Panc1 (cell line): Measurements from ENCODE around the gene PRXL2B. TPM values are rescaled to one million over a fixed set of nuclear protein-coding genes. Genes with fewer than 3 reads are reported as not detected.
A peak's percentile ranks its signal among the peaks of the same experiment; 100 is the strongest.

ENCODE experiments used
- ATAC-seq: fragments of 200-7000 bp; cut with Tn5 transposase; 2 replicates; pipeline ENCODE4 v1.9.1; 2020; ENCODE audit warnings: mild to moderate bottlenecking, moderate library complexity
- BruUV-seq: library from RNA; stranded (reverse); fragments of 400-500 nt; replicated peaks from 2 replicates; lab custom pipeline; 2021; lab: Mats Ljungman, UMichigan
- CTCF ChIA-PET: fragments of 300-600 bp; sonication (Branson Sonifier 250); formaldehyde crosslinking; loops from one replicate; lab custom pipeline; 2022; ENCODE audit warnings: antibody characterized with exemption; lab: Charles Lee
- POLR2A ChIA-PET: fragments of 300-600 bp; sonication (Branson Sonifier 250); formaldehyde crosslinking; loops from one replicate; lab custom pipeline; 2022; ENCODE audit warnings: antibody characterized with exemption; lab: Charles Lee
- DNase-seq: peaks from one replicate; pipeline ENCODE4 v3.0.0-alpha.2; 2010; ENCODE audit warnings: low read depth, low spot score
- H3K27ac ChIP-seq: 2 replicates; pipeline ENCODE4 v1.5.1; 2011; ENCODE audit warnings: mild to moderate bottlenecking, low read length, inconsistent platforms
- H3K27me3 ChIP-seq: fragments of 200-500 bp; sonication (Bioruptor generic); 2 replicates; pipeline ENCODE4 v1.6.0; 2014; ENCODE audit warnings: low read length, inconsistent platforms; ENCODE audit not compliant: control insufficient read depth, insufficient read depth
- H3K36me3 ChIP-seq: fragments of 200-500 bp; sonication (Bioruptor generic); 2 replicates; pipeline ENCODE4 v1.5.1; 2014; ENCODE audit warnings: inconsistent platforms, mild to moderate bottlenecking, low read length, moderate library complexity; ENCODE audit not compliant: control insufficient read depth, insufficient read depth
- H3K4me1 ChIP-seq: 2 replicates; pipeline ENCODE4 v1.5.1; 2011; ENCODE audit warnings: inconsistent platforms, mild to moderate bottlenecking, low read length, moderate library complexity; ENCODE audit not compliant: control insufficient read depth, insufficient read depth
- H3K4me3 ChIP-seq, 2 experiments: 2 replicates each; pipeline ENCODE4 v1.5.1; 2011 to 2012; ENCODE audit warnings: low read depth in 2 of 2, low read length in 2 of 2, mild to moderate bottlenecking in 2 of 2, inconsistent platforms in 1 of 2, moderate library complexity in 1 of 2
- H3K9me3 ChIP-seq: fragments of 200-500 bp; sonication (Bioruptor generic); 2 replicates; pipeline ENCODE4 v1.5.1; 2014; ENCODE audit warnings: low read depth, mild to moderate bottlenecking, inconsistent platforms, low read length, moderate library complexity; ENCODE audit not compliant: control insufficient read depth, insufficient read depth
- CTCF ChIP-seq: fragments of 450-650 bp; IDR thresholded peaks from 2 replicates; pipeline ENCODE4 v1.5.1; 2017; ENCODE audit warnings: mild to moderate bottlenecking
- POLR2AphosphoS5 ChIP-seq: IDR thresholded peaks from 2 replicates; pipeline ENCODE4 v1.6.1; 2012; ENCODE audit warnings: mild to moderate bottlenecking, low read depth, low read length, moderate library complexity
- REST ChIP-seq, 2 experiments: IDR thresholded peaks; 2 replicates each; pipeline ENCODE4 v1.6.1; 2011 to 2012; ENCODE audit warnings: low read depth in 2 of 2, control low read depth in 1 of 2, low read length in 1 of 2, mild to moderate bottlenecking in 1 of 2, moderate library complexity in 1 of 2; ENCODE audit not compliant: insufficient read depth in 1 of 2
- SIN3A ChIP-seq: IDR thresholded peaks from 2 replicates; pipeline ENCODE4 v1.6.1; 2012; ENCODE audit warnings: low read depth, mild to moderate bottlenecking, low read length, moderate library complexity, borderline replicate concordance; ENCODE audit not compliant: insufficient read depth
- TCF7L2 ChIP-seq: IDR thresholded peaks from 2 replicates; pipeline ENCODE4 v1.6.1; 2011; ENCODE audit warnings: mild to moderate bottlenecking, low read depth, low read length, inconsistent platforms
- in situ Hi-C: cut with HindIII; loops from 2 replicates; pipeline ENCODE4 v1.10.0; 2016; ENCODE audit warnings: low sequenced_read_pairs, low pct_unique_long_range_greater_than_20kb
- intact Hi-C: fragments of 100-400 bp; cut with micrococcal nuclease; formaldehyde crosslinking; loops from one replicate; pipeline ENCODE4 v1.10.0; 2022; ENCODE audit not compliant: unreplicated experiment
- total RNA-seq: library from RNA; stranded (reverse); gene quantifications from one replicate; pipeline ENCODE4 v1.2.1, GENCODE V29; 2021; ENCODE audit not compliant: unreplicated experiment

Gene PRXL2B
- total RNA-seq, 1 experiment from 2014 or later: 17.0 TPM

GRCh38 chr1:2544875-2545640, 41.5 kb upstream of the PRXL2B start:
- intact Hi-C loops: loop anchor here (10.0 kb wide), 1 partner anchor 80 kb away; no protein-coding TSS in a partner anchor
- Histone ChIP-seq H3K9me3 (no peaks in the 10 kb centered on the region), H3K4me3 (no peak overlapping the region), H3K36me3 (no peaks in the 10 kb centered on the region), H3K4me1 (peaks cover 57% of the 10 kb centered on the region), H3K27ac (peak overlapping the region; percentile 70), H3K27me3 (no peaks in the 10 kb centered on the region)
- TF ChIP-seq TCF7L2: no peak
- ChIA-PET POLR2A (no interaction called here), CTCF (interaction anchor here (0.6 to 1.3 kb wide), 3 partner anchors 11 to 76 kb away, joined by 3 to 8 read pairs (median 4); partner anchors contain the start of gene TNFRSF14)
- no peak for DNase-seq
- in situ Hi-C loops: no loop called here
- no peak for ATAC-seq
- BruUV-seq: no TSS peak

GRCh38 chr1:2545754-2546514, 40.6 kb upstream of the PRXL2B start:
- TF ChIP-seq TCF7L2: no peak
- peak; percentile 40; the same call in 1 of the 2 replicates for TF ChIP-seq SIN3A
- TF ChIP-seq CTCF: no peak
- TF ChIP-seq REST (IDR thresholded peaks at IDR 0.05; ENCODE audit: insufficient read depth in 1 of 2, low read depth in 2 of 2, low read length in 1 of 2): peak in 1 of 2 experiments; percentile 17; a peak in 1 of 4 replicates
- TF ChIP-seq POLR2AphosphoS5: no peak; the same call in 1 of the 2 replicates
- peak overlapping the region; percentile 60 to 76 for H3K4me3 ChIP-seq
- ChIA-PET POLR2A (no interaction called here), CTCF (no interaction called here)
- peak overlapping the region; percentile 79 for H3K27ac ChIP-seq
- peak; percentile 64 for ATAC-seq
- no TSS peak for BruUV-seq
- H3K27me3 ChIP-seq: no peaks in the 10 kb centered on the region
- intact Hi-C loops: loop anchor here (2.0 to 10.0 kb wide), 2 partner anchors 81 to 133 kb away; partner anchors contain the start of gene PEX10
- peaks cover 57% of the 10 kb centered on the region for H3K4me1 ChIP-seq
- DNase-seq: no peak
- H3K36me3 ChIP-seq: no peaks in the 10 kb centered on the region
- in situ Hi-C loops: no loop called here
- no peaks in the 10 kb centered on the region for H3K9me3 ChIP-seq
